ENCODE measurements around the gene REPIN1. TPM values are rescaled to one million over a fixed set of nuclear protein-coding genes. Genes with fewer than 3 reads are reported as not detected.

Gene REPIN1
- total and polyA plus RNA-seq, 9 of the 15 experiments (the other 6 are each of a cell fraction or from before 2014, with no cell fraction given), result 8.1 to 283 (median 94.3) TPM

- TF ChIP-seq ZNF282 (CRISPR knock-in tag; IDR thresholded peaks at IDR 0.05), result no peak
- TF ChIP-seq, protein P1, sequence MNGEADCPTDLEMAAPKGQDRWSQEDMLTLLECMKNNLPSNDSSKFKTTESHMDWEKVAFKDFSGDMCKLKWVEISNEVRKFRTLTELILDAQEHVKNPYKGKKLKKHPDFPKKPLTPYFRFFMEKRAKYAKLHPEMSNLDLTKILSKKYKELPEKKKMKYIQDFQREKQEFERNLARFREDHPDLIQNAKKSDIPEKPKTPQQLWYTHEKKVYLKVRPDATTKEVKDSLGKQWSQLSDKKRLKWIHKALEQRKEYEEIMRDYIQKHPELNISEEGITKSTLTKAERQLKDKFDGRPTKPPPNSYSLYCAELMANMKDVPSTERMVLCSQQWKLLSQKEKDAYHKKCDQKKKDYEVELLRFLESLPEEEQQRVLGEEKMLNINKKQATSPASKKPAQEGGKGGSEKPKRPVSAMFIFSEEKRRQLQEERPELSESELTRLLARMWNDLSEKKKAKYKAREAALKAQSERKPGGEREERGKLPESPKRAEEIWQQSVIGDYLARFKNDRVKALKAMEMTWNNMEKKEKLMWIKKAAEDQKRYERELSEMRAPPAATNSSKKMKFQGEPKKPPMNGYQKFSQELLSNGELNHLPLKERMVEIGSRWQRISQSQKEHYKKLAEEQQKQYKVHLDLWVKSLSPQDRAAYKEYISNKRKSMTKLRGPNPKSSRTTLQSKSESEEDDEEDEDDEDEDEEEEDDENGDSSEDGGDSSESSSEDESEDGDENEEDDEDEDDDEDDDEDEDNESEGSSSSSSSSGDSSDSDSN (IDR thresholded peaks at IDR 0.05; ENCODE audit: borderline replicate concordance in 1 of 2, low read depth in 2 of 2, low read length in 2 of 2), result no peak
- TF ChIP-seq ZNF764 (CRISPR knock-in tag; IDR thresholded peaks at IDR 0.05; ENCODE audit: low read depth), result no peak
- no peak for TF ChIP-seq FOXP4 (CRISPR knock-in tag; IDR thresholded peaks at IDR 0.05; ENCODE audit: borderline replicate concordance)
- TF ChIP-seq FOXA1 (IDR thresholded peaks at IDR 0.05; ENCODE audit: borderline replicate concordance), result no peak
- TF ChIP-seq PURB (CRISPR knock-in tag; IDR thresholded peaks at IDR 0.05; ENCODE audit: low read depth), result no peak
- TF ChIP-seq, protein P2, sequence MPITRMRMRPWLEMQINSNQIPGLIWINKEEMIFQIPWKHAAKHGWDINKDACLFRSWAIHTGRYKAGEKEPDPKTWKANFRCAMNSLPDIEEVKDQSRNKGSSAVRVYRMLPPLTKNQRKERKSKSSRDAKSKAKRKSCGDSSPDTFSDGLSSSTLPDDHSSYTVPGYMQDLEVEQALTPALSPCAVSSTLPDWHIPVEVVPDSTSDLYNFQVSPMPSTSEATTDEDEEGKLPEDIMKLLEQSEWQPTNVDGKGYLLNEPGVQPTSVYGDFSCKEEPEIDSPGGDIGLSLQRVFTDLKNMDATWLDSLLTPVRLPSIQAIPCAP (CRISPR knock-in tag; IDR thresholded peaks at IDR 0.05; ENCODE audit: borderline replicate concordance), result no peak
- TF ChIP-seq NR1H2 (CRISPR knock-in tag; IDR thresholded peaks at IDR 0.05), result no peak
- TF ChIP-seq IFI16 (CRISPR knock-in tag; IDR thresholded peaks at IDR 0.05), result no peak
- TF ChIP-seq HNRNPUL1 (IDR thresholded peaks at IDR 0.05; ENCODE audit: low read length), result no peak
- TF ChIP-seq, protein P3, sequence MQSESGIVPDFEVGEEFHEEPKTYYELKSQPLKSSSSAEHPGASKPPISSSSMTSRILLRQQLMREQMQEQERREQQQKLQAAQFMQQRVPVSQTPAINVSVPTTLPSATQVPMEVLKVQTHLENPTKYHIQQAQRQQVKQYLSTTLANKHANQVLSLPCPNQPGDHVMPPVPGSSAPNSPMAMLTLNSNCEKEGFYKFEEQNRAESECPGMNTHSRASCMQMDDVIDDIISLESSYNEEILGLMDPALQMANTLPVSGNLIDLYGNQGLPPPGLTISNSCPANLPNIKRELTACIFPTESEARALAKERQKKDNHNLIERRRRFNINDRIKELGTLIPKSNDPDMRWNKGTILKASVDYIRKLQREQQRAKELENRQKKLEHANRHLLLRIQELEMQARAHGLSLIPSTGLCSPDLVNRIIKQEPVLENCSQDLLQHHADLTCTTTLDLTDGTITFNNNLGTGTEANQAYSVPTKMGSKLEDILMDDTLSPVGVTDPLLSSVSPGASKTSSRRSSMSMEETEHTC (IDR thresholded peaks at IDR 0.05), result no peak
- TF ChIP-seq KDM2B (CRISPR knock-in tag; IDR thresholded peaks at IDR 0.05), result no peak
- no peak for TF ChIP-seq NFXL1 (CRISPR knock-in tag; IDR thresholded peaks at IDR 0.05)
- TF ChIP-seq RBBP5 (IDR thresholded peaks at IDR 0.05; ENCODE audit: borderline replicate concordance, insufficient read depth, low read length, poor library complexity, severe bottlenecking), result peak; percentile 56
- TF ChIP-seq POLR2H (tag; IDR thresholded peaks at IDR 0.05; ENCODE audit: low read depth), result no peak
- TF ChIP-seq TGIF2 (CRISPR knock-in tag; IDR thresholded peaks at IDR 0.05), result no peak
- TF ChIP-seq RFX7 (CRISPR knock-in tag; IDR thresholded peaks at IDR 0.05), result no peak
- peak; percentile 88 for TF ChIP-seq C11orf30 (IDR thresholded peaks at IDR 0.05; ENCODE audit: low read depth)
- TF ChIP-seq ZNF449 (CRISPR knock-in tag; IDR thresholded peaks at IDR 0.05), result no peak
- TF ChIP-seq ELF2 (CRISPR knock-in tag; IDR thresholded peaks at IDR 0.05), result no peak
Measured at GRCh38 chr7:150400008-150400787, 31.6 kb downstream of the REPIN1 start (continued).

Measured in K562 (cell line).